ENCODE data around the gene MYL3.

DNA sequence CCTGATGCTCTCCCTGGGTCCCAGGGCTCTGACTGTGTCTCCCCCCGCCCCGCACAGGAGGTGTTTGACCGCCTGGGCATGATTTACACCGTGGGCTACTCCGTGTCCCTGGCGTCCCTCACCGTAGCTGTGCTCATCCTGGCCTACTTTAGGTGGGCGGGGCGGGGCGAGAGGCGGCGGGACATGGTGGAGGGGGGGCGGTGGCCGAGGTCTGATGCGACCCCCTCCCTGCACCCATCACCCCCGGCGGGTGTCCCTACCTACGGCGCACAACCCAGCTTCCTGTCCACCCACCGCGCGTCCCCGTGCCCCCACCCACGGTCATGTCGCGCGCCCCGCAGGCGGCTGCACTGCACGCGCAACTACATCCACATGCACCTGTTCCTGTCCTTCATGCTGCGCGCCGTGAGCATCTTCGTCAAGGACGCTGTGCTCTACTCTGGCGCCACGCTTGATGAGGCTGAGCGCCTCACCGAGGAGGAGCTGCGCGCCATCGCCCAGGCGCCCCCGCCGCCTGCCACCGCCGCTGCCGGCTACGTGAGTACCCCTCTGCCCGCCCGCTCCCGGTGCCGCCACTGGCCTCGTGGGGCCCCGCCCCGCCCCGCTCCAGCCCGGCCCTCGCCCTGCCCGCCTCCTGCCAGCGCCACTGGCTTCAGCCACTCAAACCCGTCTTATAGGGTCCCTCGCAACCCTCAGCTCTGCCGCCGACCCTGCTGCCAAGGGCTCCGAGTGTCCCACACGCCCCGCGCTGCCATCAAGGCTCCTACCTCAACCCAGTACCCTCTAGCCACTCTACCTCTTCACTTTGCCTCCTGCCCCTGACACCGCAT is 35.3 kb upstream of the MYL3 start:
- TF ChIP-seq, protein P1, sequence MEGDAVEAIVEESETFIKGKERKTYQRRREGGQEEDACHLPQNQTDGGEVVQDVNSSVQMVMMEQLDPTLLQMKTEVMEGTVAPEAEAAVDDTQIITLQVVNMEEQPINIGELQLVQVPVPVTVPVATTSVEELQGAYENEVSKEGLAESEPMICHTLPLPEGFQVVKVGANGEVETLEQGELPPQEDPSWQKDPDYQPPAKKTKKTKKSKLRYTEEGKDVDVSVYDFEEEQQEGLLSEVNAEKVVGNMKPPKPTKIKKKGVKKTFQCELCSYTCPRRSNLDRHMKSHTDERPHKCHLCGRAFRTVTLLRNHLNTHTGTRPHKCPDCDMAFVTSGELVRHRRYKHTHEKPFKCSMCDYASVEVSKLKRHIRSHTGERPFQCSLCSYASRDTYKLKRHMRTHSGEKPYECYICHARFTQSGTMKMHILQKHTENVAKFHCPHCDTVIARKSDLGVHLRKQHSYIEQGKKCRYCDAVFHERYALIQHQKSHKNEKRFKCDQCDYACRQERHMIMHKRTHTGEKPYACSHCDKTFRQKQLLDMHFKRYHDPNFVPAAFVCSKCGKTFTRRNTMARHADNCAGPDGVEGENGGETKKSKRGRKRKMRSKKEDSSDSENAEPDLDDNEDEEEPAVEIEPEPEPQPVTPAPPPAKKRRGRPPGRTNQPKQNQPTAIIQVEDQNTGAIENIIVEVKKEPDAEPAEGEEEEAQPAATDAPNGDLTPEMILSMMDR (IDR thresholded peaks at IDR 0.05), result no peak
- TF ChIP-seq POLR2A (IDR thresholded peaks at IDR 0.05) (no peak), POLR2AphosphoS5 (IDR thresholded peaks at IDR 0.05) (no peak)
